Measurements from ENCODE around the gene TMCC1. TPM values are rescaled to one million over a fixed set of nuclear protein-coding genes. Genes with fewer than 3 reads are reported as not detected.
A peak's percentile ranks its signal among the peaks of the same experiment; 100 is the strongest.

TMCC1 gene
- total RNA-seq (26.9 and 29.7 TPM in 2 replicates), polyA plus RNA-seq (12.3 and 12.7 TPM in 2 replicates)

- no peaks in the 10 kb centered on the region for H3K36me3 ChIP-seq
- H3K27ac ChIP-seq, result peak within 1 kb of the TSS; percentile 92
- H3K4me3 ChIP-seq, result peak within 1 kb of the TSS; percentile 85
- H3K9me3 ChIP-seq (ENCODE audit: low read depth), result no peaks in the 10 kb centered on the region
- no peaks in the 10 kb centered on the region for H3K27me3 ChIP-seq
- peak; percentile 86 to 91 for DNase-seq (ENCODE audit: low read depth in 1 of 2, low spot score in 1 of 2)
- no peak for TF ChIP-seq CTCF (IDR thresholded peaks at IDR 0.05; ENCODE audit: low read depth, low read length)
- peaks cover 34% of the 10 kb centered on the region for H3K4me1 ChIP-seq (ENCODE audit: low read depth)
Observed at GRCh38 chr3:129893581-129894070, at the start of gene TMCC1. TMCC1 (minus strand) TSS chr3:129893711.

- no peak for DNase-seq (ENCODE audit: low read depth in 1 of 2, low spot score in 1 of 2)
- Histone ChIP-seq H3K4me1 (ENCODE audit: low read depth) (no peaks in the 10 kb centered on the region), H3K27me3 (no peaks in the 10 kb centered on the region), H3K36me3 (no peaks in the 10 kb centered on the region), H3K27ac (no peak overlapping the region), H3K4me3 (no peak overlapping the region), H3K9me3 (ENCODE audit: low read depth) (no peaks in the 10 kb centered on the region)
- TF ChIP-seq CTCF (IDR thresholded peaks at IDR 0.05; ENCODE audit: low read depth, low read length), result no peak
Observed at GRCh38 chr3:129943020-129943419, 49.5 kb upstream of the TMCC1 start.

DNA sequence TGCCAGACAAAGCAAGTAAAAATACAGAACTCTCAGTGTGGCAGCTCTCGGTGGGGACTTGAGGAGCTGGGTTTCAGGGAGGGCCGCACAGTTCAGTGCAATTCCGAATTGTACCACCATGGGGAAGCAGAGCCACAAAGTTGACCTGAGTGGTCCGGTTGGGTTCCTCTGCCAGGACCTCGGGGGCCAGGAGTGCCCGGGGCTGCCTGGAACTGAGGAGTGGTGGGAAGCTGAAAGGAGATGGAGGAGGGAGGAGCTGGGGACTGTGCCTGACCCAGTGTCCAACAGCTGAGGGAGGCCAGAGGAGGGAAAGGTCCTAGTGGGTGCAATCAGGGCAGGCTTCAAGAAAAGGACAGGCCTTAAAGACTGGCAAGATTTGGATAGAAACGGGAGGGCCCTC is 48.8 kb upstream of the TMCC1 start:
- Histone ChIP-seq H3K9me3 (ENCODE audit: low read depth) (no peaks in the 10 kb centered on the region), H3K4me3 (no peak overlapping the region), H3K4me1 (ENCODE audit: low read depth) (no peaks in the 10 kb centered on the region), H3K27ac (no peak overlapping the region), H3K36me3 (no peaks in the 10 kb centered on the region), H3K27me3 (no peaks in the 10 kb centered on the region)
- DNase-seq (ENCODE audit: low read depth in 1 of 2, low spot score in 1 of 2), result peak; percentile 76 to 83
- peak; percentile 79 for TF ChIP-seq CTCF (IDR thresholded peaks at IDR 0.05; ENCODE audit: low read depth, low read length)

GRCh38 chr3:129940086-129940485 is 46.6 kb upstream of the TMCC1 start:
- no peak overlapping the region for H3K4me3 ChIP-seq
- no peaks in the 10 kb centered on the region for H3K27me3 ChIP-seq
- no peak for TF ChIP-seq CTCF (IDR thresholded peaks at IDR 0.05; ENCODE audit: low read depth, low read length)
- H3K4me1 ChIP-seq (ENCODE audit: low read depth), result no peaks in the 10 kb centered on the region
- H3K36me3 ChIP-seq, result no peaks in the 10 kb centered on the region
- H3K9me3 ChIP-seq (ENCODE audit: low read depth), result no peaks in the 10 kb centered on the region
- no peak overlapping the region for H3K27ac ChIP-seq
- DNase-seq (ENCODE audit: low read depth in 1 of 2, low spot score in 1 of 2), result peak in 1 of 2 donors; percentile 5

GRCh38 chr3:129938140-129938930 is 44.8 kb upstream of the TMCC1 start:
- no peak overlapping the region for H3K27ac ChIP-seq
- no peaks in the 10 kb centered on the region for H3K4me1 ChIP-seq (ENCODE audit: low read depth)
- DNase-seq (ENCODE audit: low read depth in 1 of 2, low spot score in 1 of 2), result no peak
- no peak for TF ChIP-seq CTCF (IDR thresholded peaks at IDR 0.05; ENCODE audit: low read depth, low read length)
- no peaks in the 10 kb centered on the region for H3K36me3 ChIP-seq
- no peaks in the 10 kb centered on the region for H3K9me3 ChIP-seq (ENCODE audit: low read depth)
- no peak overlapping the region for H3K4me3 ChIP-seq
- H3K27me3 ChIP-seq, result peaks cover 3% of the 10 kb centered on the region
